Anterior cingulate cortex (tissue), 58 donors: Measurements from ENCODE around the gene ENO2.

Experiments used
- DNase-seq, 58 donors: peaks; one replicate each; lab custom pipeline; 2025; lab: John Stamatoyannopoulos, UW

Gene ENO2

GRCh38 chr12:6928703-6929407 is 14.5 kb downstream of the ENO2 start:
- DNase-seq, result peak in 4 of 58 donors; percentile 25 to 60 (median 54)

- no peak for DNase-seq
These were observed 15.4 kb downstream of the ENO2 start for GRCh38 chr12:6929466-6930452.

GRCh38 chr12:6932766-6933165 is 18.4 kb downstream of the ENO2 start:
- DNase-seq, result no peak

GRCh38 chr12:6934110-6934509 is 19.7 kb downstream of the ENO2 start:
- DNase-seq, result no peak

GRCh38 chr12:6935371-6936193 is 21.2 kb downstream of the ENO2 start:
- peak in 1 of 58 donors; percentile 41 for DNase-seq

GRCh38 chr12:6936194-6936635 is 21.8 kb downstream of the ENO2 start:
- no peak for DNase-seq

- peak in 4 of 58 donors; percentile 48 to 59 (median 56) for DNase-seq
These were observed 22.5 kb downstream of the ENO2 start for GRCh38 chr12:6936636-6937480.

- peak; percentile 31 to 94 (median 88) for DNase-seq
These were observed 23.3 kb downstream of the ENO2 start for GRCh38 chr12:6937481-6938352.

GRCh38 chr12:6938353-6939190 is 24.2 kb downstream of the ENO2 start:
- DNase-seq, result no peak

GRCh38 chr12:6939191-6939540 is 24.8 kb downstream of the ENO2 start:
- no peak for DNase-seq

GRCh38 chr12:6941267-6941666 is 26.9 kb downstream of the ENO2 start:
- DNase-seq, result peak in 3 of 58 donors; percentile 19 to 39 (median 23)

- DNase-seq, result no peak
These were observed 27.4 kb downstream of the ENO2 start for GRCh38 chr12:6941782-6942181.

GRCh38 chr12:6942331-6942665 is 27.9 kb downstream of the ENO2 start:
- no peak for DNase-seq

- peak in 56 of 58 donors; percentile 19 to 95 (median 78) for DNase-seq
These were observed 29.0 kb downstream of the ENO2 start for GRCh38 chr12:6943389-6943721.

- peak in 53 of 58 donors; percentile 19 to 89 (median 66) for DNase-seq
These were observed 29.5 kb downstream of the ENO2 start, which contains the start of the genes C12orf57 and RNU7-1 for GRCh38 chr12:6943722-6944380. C12orf57 (plus strand) TSS chr12:6944022; CDS start chr12:6944122, 100 bp downstream. RNU7-1 (plus strand) TSS chr12:6943816.

GRCh38 chr12:6944381-6945186 is 30.2 kb downstream of the ENO2 start:
- peak; percentile 32 to 94 (median 84) for DNase-seq
